OCI-LY3 (cell line): ENCODE results near the gene PDHX.

Source experiments
- CTCF ChIP-seq: fragments of 200-600, 300-600 bp; sonication (generic); IDR thresholded peaks from 2 replicates; pipeline ENCODE4 v1.5.1; 2014; ENCODE audit warnings: antibody characterized with exemption, low read length, low read depth
- EZH2phosphoT487 ChIP-seq: fragments of 200-600 bp; shearing (Covaris generic); IDR thresholded peaks from 2 replicates; pipeline ENCODE4 v1.6.1; 2018; ENCODE audit warnings: antibody characterized with exemption, mixed run types, low read depth

- TF ChIP-seq CTCF = no peak
- TF ChIP-seq EZH2phosphoT487 = no peak
Measured at GRCh38 chr11:35042913-35043312, 126.5 kb downstream of the PDHX start.
